Stimulated activated memory B cell treated with anti-CD40 and anti-IgM and Interleukin-4, amounts not matched to agents 10 μg/mL and 1 μg/mL and 100 μg/mL, for 72 hours (primary cell): ENCODE data around the gene NRL.

Experiments
- ATAC-seq: fragments of 150-1000 bp; cut with Tn5 transposase; 2 replicates; pipeline ENCODE4 v1.10.0; 2021
- H3K27ac Mint-ChIP-seq: one replicate; pipeline ENCODE4 v1.8.0; 2022; ENCODE audit warnings: mild to moderate bottlenecking, mixed read lengths
- H3K27me3 Mint-ChIP-seq: one replicate; pipeline ENCODE4 v1.8.0; 2022; ENCODE audit warnings: mixed read lengths
- H3K36me3 Mint-ChIP-seq: one replicate; pipeline ENCODE4 v1.8.0; 2022; ENCODE audit warnings: mixed read lengths
- H3K4me1 Mint-ChIP-seq: one replicate; pipeline ENCODE4 v1.8.0; 2022; ENCODE audit warnings: mixed read lengths
- H3K4me3 Mint-ChIP-seq: one replicate; pipeline ENCODE4 v1.8.0; 2022; ENCODE audit warnings: mild to moderate bottlenecking, moderate library complexity, mixed read lengths
- H3K9me3 Mint-ChIP-seq: one replicate; pipeline ENCODE4 v1.8.0; 2022; ENCODE audit warnings: mixed read lengths

NRL gene

GRCh38 chr14:24065408-24065807 lies 49.3 kb downstream of the NRL start:
- Mint-ChIP-seq H3K27me3 (no peaks in the 10 kb centered on the region), H3K36me3 (no peaks in the 10 kb centered on the region), H3K4me3 (no peak overlapping the region), H3K27ac (no peak overlapping the region), H3K9me3 (no peaks in the 10 kb centered on the region), H3K4me1 (peaks cover 3% of the 10 kb centered on the region)
- no peak for ATAC-seq

GRCh38 chr14:24064856-24065255 lies 49.9 kb downstream of the NRL start:
- H3K27me3 Mint-ChIP-seq = no peaks in the 10 kb centered on the region

GRCh38 chr14:24064091-24064795 lies 50.5 kb downstream of the NRL start:
- Mint-ChIP-seq H3K27me3 (no peaks in the 10 kb centered on the region), H3K9me3 (no peaks in the 10 kb centered on the region)

More at GRCh38 chr14:24064856-24065255, 49.9 kb downstream of the NRL start:
- Mint-ChIP-seq H3K36me3 (no peaks in the 10 kb centered on the region), H3K4me1 (no peaks in the 10 kb centered on the region), H3K4me3 (no peak overlapping the region), H3K9me3 (no peaks in the 10 kb centered on the region), H3K27ac (no peak overlapping the region)
- ATAC-seq = no peak

GRCh38 chr14:24063263-24063836 lies 51.4 kb downstream of the NRL start:
- Mint-ChIP-seq H3K27ac (no peak overlapping the region), H3K4me3 (no peak overlapping the region), H3K27me3 (no peaks in the 10 kb centered on the region), H3K4me1 (peaks cover under 1% of the 10 kb centered on the region), H3K9me3 (no peaks in the 10 kb centered on the region), H3K36me3 (no peaks in the 10 kb centered on the region)
- ATAC-seq = no peak

More at GRCh38 chr14:24064091-24064795, 50.5 kb downstream of the NRL start:
- no peaks in the 10 kb centered on the region for H3K36me3 Mint-ChIP-seq
- no peak overlapping the region for H3K4me3 Mint-ChIP-seq
- H3K27ac Mint-ChIP-seq = no peak overlapping the region
- no peak for ATAC-seq
- H3K4me1 Mint-ChIP-seq = no peaks in the 10 kb centered on the region

- H3K27me3 Mint-ChIP-seq = no peaks in the 10 kb centered on the region
- no peak for ATAC-seq
- H3K27ac Mint-ChIP-seq = no peak overlapping the region
- peaks cover 5% of the 10 kb centered on the region for H3K4me1 Mint-ChIP-seq
- no peaks in the 10 kb centered on the region for H3K9me3 Mint-ChIP-seq
- H3K36me3 Mint-ChIP-seq = no peaks in the 10 kb centered on the region
- no peak overlapping the region for H3K4me3 Mint-ChIP-seq
Measured at GRCh38 chr14:24062216-24062980, 52.4 kb downstream of the NRL start.

GRCh38 chr14:24060984-24061913 lies 53.5 kb downstream of the NRL start:
- no peak overlapping the region for H3K27ac Mint-ChIP-seq
- no peaks in the 10 kb centered on the region for H3K36me3 Mint-ChIP-seq
- H3K4me1 Mint-ChIP-seq = peaks cover 5% of the 10 kb centered on the region
- no peaks in the 10 kb centered on the region for H3K9me3 Mint-ChIP-seq
- H3K4me3 Mint-ChIP-seq = no peak overlapping the region
- H3K27me3 Mint-ChIP-seq = no peaks in the 10 kb centered on the region
- no peak for ATAC-seq

- no peaks in the 10 kb centered on the region for H3K27me3 Mint-ChIP-seq
- ATAC-seq = no peak
- no peak overlapping the region for H3K4me3 Mint-ChIP-seq
- H3K4me1 Mint-ChIP-seq = peaks cover 5% of the 10 kb centered on the region
- H3K9me3 Mint-ChIP-seq = no peaks in the 10 kb centered on the region
- no peak overlapping the region for H3K27ac Mint-ChIP-seq
- peaks cover 2% of the 10 kb centered on the region for H3K36me3 Mint-ChIP-seq
Measured at GRCh38 chr14:24060443-24060842, 54.3 kb downstream of the NRL start.

GRCh38 chr14:24059841-24060388 lies 54.8 kb downstream of the NRL start:
- Mint-ChIP-seq H3K27me3 (no peaks in the 10 kb centered on the region), H3K27ac (no peak overlapping the region), H3K4me3 (no peak overlapping the region), H3K4me1 (peaks cover 5% of the 10 kb centered on the region), H3K9me3 (no peaks in the 10 kb centered on the region), H3K36me3 (peaks cover 7% of the 10 kb centered on the region)
- no peak for ATAC-seq

- H3K9me3 Mint-ChIP-seq = no peaks in the 10 kb centered on the region
- H3K4me1 Mint-ChIP-seq = peaks cover 5% of the 10 kb centered on the region
- no peak for ATAC-seq
- peaks cover 11% of the 10 kb centered on the region for H3K36me3 Mint-ChIP-seq
- H3K4me3 Mint-ChIP-seq = no peak overlapping the region
- H3K27me3 Mint-ChIP-seq = no peaks in the 10 kb centered on the region
- H3K27ac Mint-ChIP-seq = no peak overlapping the region
Measured at GRCh38 chr14:24058951-24059475, 55.7 kb downstream of the NRL start.

GRCh38 chr14:24058260-24058950 lies 56.3 kb downstream of the NRL start:
- Mint-ChIP-seq H3K27ac (no peak overlapping the region), H3K9me3 (no peaks in the 10 kb centered on the region), H3K27me3 (no peaks in the 10 kb centered on the region), H3K4me1 (peaks cover 7% of the 10 kb centered on the region), H3K4me3 (no peak overlapping the region), H3K36me3 (peaks cover 11% of the 10 kb centered on the region)
- no peak for ATAC-seq

- H3K27ac Mint-ChIP-seq = no peak overlapping the region
- H3K4me1 Mint-ChIP-seq = peaks cover 12% of the 10 kb centered on the region
- no peaks in the 10 kb centered on the region for H3K27me3 Mint-ChIP-seq
- H3K4me3 Mint-ChIP-seq = no peak overlapping the region
- H3K9me3 Mint-ChIP-seq = no peaks in the 10 kb centered on the region
- ATAC-seq = no peak
- peaks cover 11% of the 10 kb centered on the region for H3K36me3 Mint-ChIP-seq
Measured at GRCh38 chr14:24057867-24058259, 56.9 kb downstream of the NRL start.

- H3K27ac Mint-ChIP-seq = no peak overlapping the region
- no peak for ATAC-seq
- no peak overlapping the region for H3K4me3 Mint-ChIP-seq
- no peaks in the 10 kb centered on the region for H3K9me3 Mint-ChIP-seq
- H3K36me3 Mint-ChIP-seq = peaks cover 11% of the 10 kb centered on the region
- H3K4me1 Mint-ChIP-seq = peaks cover 16% of the 10 kb centered on the region
- no peaks in the 10 kb centered on the region for H3K27me3 Mint-ChIP-seq
Measured at GRCh38 chr14:24057271-24057670, 57.5 kb downstream of the NRL start.

GRCh38 chr14:24056800-24057184 lies 58.0 kb downstream of the NRL start:
- Mint-ChIP-seq H3K27me3 (no peaks in the 10 kb centered on the region), H3K27ac (no peak overlapping the region), H3K4me1 (peaks cover 16% of the 10 kb centered on the region), H3K4me3 (no peak overlapping the region), H3K9me3 (no peaks in the 10 kb centered on the region), H3K36me3 (peaks cover 11% of the 10 kb centered on the region)
- no peak for ATAC-seq
